Endothelial cell (in vitro differentiated cells): ENCODE measurements around the gene SORCS2. TPM values are rescaled to one million over a fixed set of nuclear protein-coding genes. Genes with fewer than 3 reads are reported as not detected.

Experiments
- DNase-seq: peaks from one replicate; pipeline ENCODE4 v3.0.0; 2021; ENCODE audit warnings: low spot score
- H3K27ac Mint-ChIP-seq: one replicate; pipeline ENCODE4 v1.8.0; 2021; ENCODE audit warnings: mixed read lengths, inconsistent platforms; ENCODE audit not compliant: unreplicated experiment
- H3K27me3 Mint-ChIP-seq: one replicate; pipeline ENCODE4 v1.8.0; 2021; ENCODE audit warnings: mild to moderate bottlenecking, moderate library complexity, mixed read lengths, inconsistent platforms; ENCODE audit not compliant: unreplicated experiment
- H3K36me3 Mint-ChIP-seq: one replicate; pipeline ENCODE4 v1.8.0; 2021; ENCODE audit warnings: mild to moderate bottlenecking, low read depth, mixed read lengths, inconsistent platforms; ENCODE audit not compliant: unreplicated experiment
- H3K4me1 Mint-ChIP-seq: one replicate; pipeline ENCODE4 v1.8.0; 2021; ENCODE audit warnings: mild to moderate bottlenecking, mixed read lengths, inconsistent platforms; ENCODE audit not compliant: unreplicated experiment
- H3K4me3 Mint-ChIP-seq: one replicate; pipeline ENCODE4 v1.8.0; 2021; ENCODE audit warnings: mild to moderate bottlenecking, mixed read lengths, inconsistent platforms; ENCODE audit not compliant: unreplicated experiment
- H3K9me3 Mint-ChIP-seq: one replicate; pipeline ENCODE4 v1.8.0; 2021; ENCODE audit warnings: mixed read lengths, inconsistent platforms; ENCODE audit not compliant: unreplicated experiment
- total RNA-seq: library from RNA; stranded (reverse); fragmentation: NEBNext Ultra II Directional; extraction: Animal tissue kit (Norgen Biotek cat#: 25700); gene quantifications from one replicate; pipeline ENCODE4 v1.2.1, GENCODE V29; 2021; ENCODE audit not compliant: unreplicated experiment
- TF ChIP-seq, protein P1 (sequence below): fragments of 200-600 bp; sonication (generic); IDR thresholded peaks from one replicate; pipeline ENCODE4 v1.5.0; 2021; ENCODE audit warnings: antibody characterized with exemption; ENCODE audit not compliant: unreplicated experiment

Gene SORCS2
- total RNA-seq, 1 donor from 2014 or later: 1.3 TPM

GRCh38 chr4:7427361-7427760 lies 235.0 kb downstream of the SORCS2 start:
- TF ChIP-seq, protein P1, sequence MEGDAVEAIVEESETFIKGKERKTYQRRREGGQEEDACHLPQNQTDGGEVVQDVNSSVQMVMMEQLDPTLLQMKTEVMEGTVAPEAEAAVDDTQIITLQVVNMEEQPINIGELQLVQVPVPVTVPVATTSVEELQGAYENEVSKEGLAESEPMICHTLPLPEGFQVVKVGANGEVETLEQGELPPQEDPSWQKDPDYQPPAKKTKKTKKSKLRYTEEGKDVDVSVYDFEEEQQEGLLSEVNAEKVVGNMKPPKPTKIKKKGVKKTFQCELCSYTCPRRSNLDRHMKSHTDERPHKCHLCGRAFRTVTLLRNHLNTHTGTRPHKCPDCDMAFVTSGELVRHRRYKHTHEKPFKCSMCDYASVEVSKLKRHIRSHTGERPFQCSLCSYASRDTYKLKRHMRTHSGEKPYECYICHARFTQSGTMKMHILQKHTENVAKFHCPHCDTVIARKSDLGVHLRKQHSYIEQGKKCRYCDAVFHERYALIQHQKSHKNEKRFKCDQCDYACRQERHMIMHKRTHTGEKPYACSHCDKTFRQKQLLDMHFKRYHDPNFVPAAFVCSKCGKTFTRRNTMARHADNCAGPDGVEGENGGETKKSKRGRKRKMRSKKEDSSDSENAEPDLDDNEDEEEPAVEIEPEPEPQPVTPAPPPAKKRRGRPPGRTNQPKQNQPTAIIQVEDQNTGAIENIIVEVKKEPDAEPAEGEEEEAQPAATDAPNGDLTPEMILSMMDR: no peak
- H3K27ac Mint-ChIP-seq: no peak overlapping the region

DNA sequence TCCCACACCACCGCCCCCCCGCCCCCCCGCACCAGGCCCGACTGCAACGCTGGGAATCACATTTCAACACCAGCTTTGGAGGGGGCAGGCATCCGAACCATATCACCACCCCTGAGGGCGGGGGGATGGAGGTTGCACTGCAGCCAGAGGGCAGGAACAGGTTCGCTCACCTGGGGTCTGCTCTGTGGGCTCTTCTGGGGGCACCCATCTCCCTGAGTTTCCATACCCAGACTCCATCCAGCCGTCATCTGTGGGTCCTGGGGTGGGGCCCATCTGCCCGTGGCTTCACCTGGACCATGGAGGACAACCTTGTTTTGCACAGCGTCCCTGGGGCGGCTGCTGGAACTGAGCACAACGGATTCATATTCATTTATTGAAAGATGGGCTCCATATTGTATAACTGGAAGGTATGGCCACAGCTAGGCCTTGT lies 235.5 kb downstream of the SORCS2 start:
- Mint-ChIP-seq H3K27ac (no peak overlapping the region), H3K4me1 (no peaks in the 10 kb centered on the region)

More at GRCh38 chr4:7427361-7427760, 235.0 kb downstream of the SORCS2 start:
- no peaks in the 10 kb centered on the region for H3K9me3 Mint-ChIP-seq
- H3K27me3 Mint-ChIP-seq: no peaks in the 10 kb centered on the region
- no peak for DNase-seq
- no peaks in the 10 kb centered on the region for H3K36me3 Mint-ChIP-seq
- H3K4me1 Mint-ChIP-seq: no peaks in the 10 kb centered on the region
- no peak overlapping the region for H3K4me3 Mint-ChIP-seq

DNA sequence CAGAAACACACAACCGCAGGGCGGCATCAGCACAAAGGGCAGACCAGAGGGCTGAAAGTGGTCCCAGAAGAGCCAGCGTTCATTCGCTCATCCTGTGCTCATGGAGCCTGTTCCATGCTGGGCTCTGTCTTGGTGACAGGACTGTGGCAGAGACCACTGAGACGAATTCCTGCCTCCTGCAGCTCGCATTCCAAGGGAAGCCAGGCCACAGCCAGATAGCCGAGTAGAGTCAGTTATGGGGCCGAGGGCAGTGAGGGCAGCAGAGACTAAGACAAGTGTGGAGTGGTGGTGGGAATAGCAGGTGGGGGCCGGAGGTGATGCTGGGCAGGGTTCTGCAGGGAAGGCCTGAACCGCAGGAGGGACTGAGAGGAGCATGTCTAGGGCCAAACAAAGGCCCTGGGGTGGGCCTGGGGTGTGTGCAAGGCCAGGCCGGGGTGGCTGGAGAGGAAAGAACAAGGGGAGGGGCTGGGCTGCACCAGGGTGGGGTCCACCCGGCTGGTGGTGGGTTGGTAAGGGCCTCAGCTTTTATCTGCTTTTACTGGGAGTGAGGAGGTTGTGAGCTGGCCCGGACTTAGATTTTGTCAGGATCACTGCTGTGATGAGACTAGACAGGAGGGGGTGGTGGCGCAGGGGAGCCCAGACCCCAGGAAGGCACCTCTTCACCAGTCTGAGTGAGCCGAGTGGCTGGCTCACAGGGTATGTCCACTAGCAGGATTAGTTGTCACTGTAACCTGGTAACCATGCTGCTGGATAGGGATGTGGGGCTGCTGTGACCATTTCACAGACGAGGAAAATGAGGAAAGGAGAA lies 236.1 kb downstream of the SORCS2 start:
- H3K36me3 Mint-ChIP-seq: no peaks in the 10 kb centered on the region
- no peak overlapping the region for H3K27ac Mint-ChIP-seq
- TF ChIP-seq, protein P1: no peak
- H3K4me3 Mint-ChIP-seq: no peak overlapping the region
- no peaks in the 10 kb centered on the region for H3K27me3 Mint-ChIP-seq
- no peaks in the 10 kb centered on the region for H3K4me1 Mint-ChIP-seq
- no peaks in the 10 kb centered on the region for H3K9me3 Mint-ChIP-seq
- no peak for DNase-seq

More for the DNA sequence above, 235.5 kb downstream of the SORCS2 start:
- TF ChIP-seq, protein P1: no peak
- Mint-ChIP-seq H3K4me3 (no peak overlapping the region), H3K36me3 (no peaks in the 10 kb centered on the region), H3K9me3 (no peaks in the 10 kb centered on the region), H3K27me3 (no peaks in the 10 kb centered on the region)
- DNase-seq: no peak

- H3K27me3 Mint-ChIP-seq: peaks cover under 1% of the 10 kb centered on the region
- no peaks in the 10 kb centered on the region for H3K36me3 Mint-ChIP-seq
- H3K9me3 Mint-ChIP-seq: no peaks in the 10 kb centered on the region
- TF ChIP-seq, protein P1: no peak
- H3K27ac Mint-ChIP-seq: no peak overlapping the region
- DNase-seq: no peak
- H3K4me1 Mint-ChIP-seq: no peaks in the 10 kb centered on the region
- H3K4me3 Mint-ChIP-seq: no peak overlapping the region
These were observed 236.7 kb downstream of the SORCS2 start for GRCh38 chr4:7429069-7429416.

- H3K4me3 Mint-ChIP-seq: no peak overlapping the region
- H3K9me3 Mint-ChIP-seq: no peaks in the 10 kb centered on the region
- no peak overlapping the region for H3K27ac Mint-ChIP-seq
- TF ChIP-seq, protein P1: no peak
- peaks cover 2% of the 10 kb centered on the region for H3K27me3 Mint-ChIP-seq
- H3K4me1 Mint-ChIP-seq: no peaks in the 10 kb centered on the region
- DNase-seq: no peak
- H3K36me3 Mint-ChIP-seq: no peaks in the 10 kb centered on the region
These were observed 237.3 kb downstream of the SORCS2 start for GRCh38 chr4:7429601-7430078.
